Suprapubic skin (tissue), 3 donors: Measurements from ENCODE around the gene PLLP.

Experiments used
- CTCF ChIP-seq, 2 donors: fragments of 200-600 bp in 1 of 2; fragments of 450-650 bp in 1 of 2; sonication (generic) in 1 of 2; IDR thresholded peaks; one replicate each; pipeline ENCODE4 v1.5.1; 2016 to 2019; ENCODE audit warnings: antibody characterized with exemption in 2 of 2, mild to moderate bottlenecking in 1 of 2, moderate library complexity in 1 of 2
- EP300 ChIP-seq: sonication (generic); formaldehyde crosslinking; IDR thresholded peaks from one replicate; pipeline ENCODE4 v1.6.1; 2017; ENCODE audit warnings: antibody characterized with exemption
- POLR2A ChIP-seq, 2 donors: fragments of 450-650 bp; IDR thresholded peaks; one replicate each; pipeline ENCODE4 v1.6.1; 2017; ENCODE audit warnings: antibody characterized with exemption in 2 of 2, mild to moderate bottlenecking in 2 of 2, moderate library complexity in 2 of 2

GRCh38 chr16:57308041-57308440 lies 23.6 kb upstream of the PLLP start:
- TF ChIP-seq POLR2A (IDR thresholded peaks at IDR 0.05) (no peak), CTCF (IDR thresholded peaks at IDR 0.05) (no peak), EP300 (no peak)
